Panc1 (cell line): ENCODE results near the gene CCR1.

Source experiments
- POLR2AphosphoS5 ChIP-seq: IDR thresholded peaks from 2 replicates; pipeline ENCODE4 v1.6.1; 2012; ENCODE audit warnings: mild to moderate bottlenecking, low read depth, low read length, moderate library complexity
- TCF7L2 ChIP-seq: IDR thresholded peaks from 2 replicates; pipeline ENCODE4 v1.6.1; 2011; ENCODE audit warnings: mild to moderate bottlenecking, low read depth, low read length, inconsistent platforms
- TF ChIP-seq, protein P1 (sequence below): fragments of 450-650 bp; IDR thresholded peaks from 2 replicates; pipeline ENCODE4 v1.5.1; 2017; ENCODE audit warnings: mild to moderate bottlenecking

GRCh38 chr3:46233194-46233593 is 25.1 kb upstream of the CCR1 start:
- TF ChIP-seq, protein P1, sequence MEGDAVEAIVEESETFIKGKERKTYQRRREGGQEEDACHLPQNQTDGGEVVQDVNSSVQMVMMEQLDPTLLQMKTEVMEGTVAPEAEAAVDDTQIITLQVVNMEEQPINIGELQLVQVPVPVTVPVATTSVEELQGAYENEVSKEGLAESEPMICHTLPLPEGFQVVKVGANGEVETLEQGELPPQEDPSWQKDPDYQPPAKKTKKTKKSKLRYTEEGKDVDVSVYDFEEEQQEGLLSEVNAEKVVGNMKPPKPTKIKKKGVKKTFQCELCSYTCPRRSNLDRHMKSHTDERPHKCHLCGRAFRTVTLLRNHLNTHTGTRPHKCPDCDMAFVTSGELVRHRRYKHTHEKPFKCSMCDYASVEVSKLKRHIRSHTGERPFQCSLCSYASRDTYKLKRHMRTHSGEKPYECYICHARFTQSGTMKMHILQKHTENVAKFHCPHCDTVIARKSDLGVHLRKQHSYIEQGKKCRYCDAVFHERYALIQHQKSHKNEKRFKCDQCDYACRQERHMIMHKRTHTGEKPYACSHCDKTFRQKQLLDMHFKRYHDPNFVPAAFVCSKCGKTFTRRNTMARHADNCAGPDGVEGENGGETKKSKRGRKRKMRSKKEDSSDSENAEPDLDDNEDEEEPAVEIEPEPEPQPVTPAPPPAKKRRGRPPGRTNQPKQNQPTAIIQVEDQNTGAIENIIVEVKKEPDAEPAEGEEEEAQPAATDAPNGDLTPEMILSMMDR = no peak
- TF ChIP-seq TCF7L2 (no peak), POLR2AphosphoS5 (no peak)
